Activated CD4-positive, alpha-beta memory T cell treated with anti-CD3 and anti-CD28 coated beads, Interleukin-2, amount 10 ng/mL, durations not matched to agents 7 days and 5 days (primary cell): ENCODE results near the gene NEK8. TPM values are rescaled to one million over a fixed set of nuclear protein-coding genes. Genes with fewer than 3 reads are reported as not detected.
"Not testable (repeated sequence)": the region's sequence is repeated elsewhere in the genome, so short reads cannot be mapped to it uniquely, and the experiment has no call there.

ENCODE experiments used
- CTCF ChIA-PET: fragments of 350-600 bp; sonication (Branson Sonifier 250); formaldehyde crosslinking; loops from one replicate; lab custom pipeline; 2021; ENCODE audit warnings: antibody characterized with exemption, inconsistent platforms; lab: Charles Lee
- POLR2A ChIA-PET: fragments of 350-600 bp; sonication (Branson Sonifier 250); formaldehyde crosslinking; loops from one replicate; lab custom pipeline; 2021; ENCODE audit warnings: antibody characterized with exemption; lab: Charles Lee
- DNase-seq: peaks from one replicate; pipeline ENCODE4 v3.0.0-alpha.2; 2020
- H3K27ac Mint-ChIP-seq: one replicate; pipeline ENCODE4 v1.8.0; 2021; ENCODE audit warnings: mild to moderate bottlenecking, mixed read lengths
- H3K27me3 Mint-ChIP-seq: one replicate; pipeline ENCODE4 v1.8.0; 2021; ENCODE audit warnings: mixed read lengths
- H3K36me3 Mint-ChIP-seq: one replicate; pipeline ENCODE4 v1.8.0; 2021; ENCODE audit warnings: low read depth, mixed read lengths
- H3K4me1 Mint-ChIP-seq: one replicate; pipeline ENCODE4 v1.8.0; 2021; ENCODE audit warnings: mixed read lengths
- H3K4me3 Mint-ChIP-seq: one replicate; pipeline ENCODE4 v1.8.0; 2021; ENCODE audit warnings: mild to moderate bottlenecking, mixed read lengths
- H3K9me3 Mint-ChIP-seq: one replicate; pipeline ENCODE4 v1.8.0; 2021; ENCODE audit warnings: mixed read lengths
- total RNA-seq, 2 experiments: library from RNA; stranded (reverse); gene quantifications; one replicate each; pipeline ENCODE4 v1.2.3, GENCODE V29; 2021

NEK8 gene
- total RNA-seq, 2 experiments from 2014 or later = 2.5 to 3.5 TPM

DNA sequence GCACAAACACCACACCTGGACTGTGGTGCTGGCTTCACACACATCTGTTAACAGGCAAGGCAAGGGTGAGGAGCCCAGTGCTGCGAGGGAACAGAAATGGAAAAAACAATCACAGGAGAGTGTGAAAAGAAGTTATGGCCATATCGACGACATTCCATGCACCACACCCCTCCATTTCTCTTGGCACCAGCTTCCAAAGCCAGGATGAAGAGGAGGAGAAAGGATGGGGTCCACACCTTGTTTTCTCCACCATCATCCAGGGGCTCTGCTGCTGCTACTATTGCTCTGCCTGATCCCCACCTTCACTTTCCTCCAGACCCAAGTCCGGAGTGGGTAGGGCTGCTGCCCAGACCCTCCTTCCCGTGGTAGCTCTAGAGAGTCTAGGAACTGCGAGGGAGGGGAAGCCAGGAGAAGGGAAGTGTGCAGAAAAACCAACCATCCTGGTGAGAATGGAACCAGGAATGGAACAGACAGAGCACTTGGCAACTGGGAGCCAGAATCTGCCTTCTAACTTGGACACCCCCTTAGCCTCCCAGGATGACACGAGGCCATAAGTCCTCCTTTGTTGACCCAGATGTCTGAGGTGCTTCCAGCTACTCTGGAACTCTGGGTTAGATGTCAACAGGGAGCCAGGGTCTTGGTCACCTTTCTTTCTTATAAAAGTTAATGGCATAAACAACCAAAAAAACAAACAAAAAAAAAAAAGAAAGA is 15.7 kb upstream of the NEK8 start:
- Mint-ChIP-seq H3K27me3 (peaks cover 21% of the 10 kb centered on the region), H3K27ac (peak overlapping the region; percentile 90), H3K36me3 (no peaks in the 10 kb centered on the region), H3K4me1 (peaks cover 22% of the 10 kb centered on the region), H3K9me3 (no peaks in the 10 kb centered on the region), H3K4me3 (peak overlapping the region; percentile 80)
- ChIA-PET CTCF (interaction anchor here (0.7 to 2.1 kb wide), 5 partner anchors 7 to 1392 kb away, joined by 3 to 16 read pairs (median 3); partner anchors contain the start of genes RPL23A, SDF2 and SUPT6H), POLR2A (interaction anchor here (0.7 to 5.2 kb wide), 11 partner anchors 8 to 238 kb away, joined by 3 to 86 read pairs (median 12); partner anchors contain the start of genes ALDOC, BLTP2, NEK8 and PHF12)
- no peak for DNase-seq

DNA sequence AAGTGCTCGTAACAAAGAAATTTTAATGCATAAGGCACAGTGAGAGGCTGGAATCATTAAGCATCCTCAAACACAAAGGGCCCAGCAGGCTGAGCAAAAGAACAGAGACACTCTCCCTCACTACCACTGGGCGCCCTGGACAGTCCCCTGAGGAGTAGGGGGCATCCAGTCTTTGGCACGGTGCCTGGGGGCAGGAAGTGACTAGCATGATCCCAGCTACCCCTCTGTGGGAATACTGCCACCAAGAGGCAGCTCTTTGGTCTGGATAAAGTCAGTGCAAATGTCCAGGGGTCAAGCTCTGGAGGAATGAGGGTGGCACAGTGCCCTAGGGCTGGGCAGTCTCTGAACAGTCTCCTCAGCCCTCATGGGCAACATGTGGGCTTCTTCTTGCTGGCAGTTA is 14.3 kb upstream of the NEK8 start:
- ChIA-PET CTCF (interaction anchor here (1.1 kb wide), 1 partner anchor 67 kb away, joined by 3 read pairs; no protein-coding TSS in a partner anchor), POLR2A (no interaction called here)
- Mint-ChIP-seq H3K4me3 (no peak overlapping the region), H3K4me1 (peaks cover 33% of the 10 kb centered on the region), H3K27me3 (peaks cover 28% of the 10 kb centered on the region), H3K9me3 (no peaks in the 10 kb centered on the region), H3K27ac (no peak overlapping the region), H3K36me3 (no peaks in the 10 kb centered on the region)
- no peak for DNase-seq

DNA sequence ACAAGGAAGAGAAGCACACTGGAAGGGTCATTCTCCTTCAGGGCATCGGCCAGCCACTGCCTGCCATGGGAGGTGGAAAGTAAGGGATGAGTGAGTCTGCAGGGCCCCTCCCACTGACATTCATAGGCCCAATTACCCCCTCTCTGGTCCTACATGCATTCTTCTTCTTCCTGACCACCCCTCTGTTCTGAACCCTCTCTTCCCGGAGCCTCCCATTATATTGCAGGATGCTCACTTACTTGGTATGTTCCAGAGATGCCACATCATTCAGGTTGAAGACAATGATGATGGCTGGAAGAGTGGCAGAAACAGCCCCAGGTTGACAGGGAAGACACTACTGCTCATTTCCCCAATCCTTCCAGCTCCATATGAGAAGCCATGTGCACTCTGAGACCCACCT is 13.4 kb upstream of the NEK8 start:
- Mint-ChIP-seq H3K27me3 (peaks cover 28% of the 10 kb centered on the region), H3K27ac (no peak overlapping the region), H3K9me3 (no peaks in the 10 kb centered on the region), H3K4me3 (no peak overlapping the region), H3K36me3 (peaks cover 5% of the 10 kb centered on the region), H3K4me1 (peaks cover 37% of the 10 kb centered on the region)
- ChIA-PET CTCF (interaction anchor here (1.1 to 2.3 kb wide), 2 partner anchors 12 to 68 kb away, joined by 3 to 15 read pairs; partner anchors contain the start of genes NEK8 and TLCD1), POLR2A (interaction anchor here (1.6 kb wide), 1 partner anchor 11 kb away, joined by 8 read pairs; the partner anchor contains the start of gene TLCD1)
- DNase-seq = no peak

DNA sequence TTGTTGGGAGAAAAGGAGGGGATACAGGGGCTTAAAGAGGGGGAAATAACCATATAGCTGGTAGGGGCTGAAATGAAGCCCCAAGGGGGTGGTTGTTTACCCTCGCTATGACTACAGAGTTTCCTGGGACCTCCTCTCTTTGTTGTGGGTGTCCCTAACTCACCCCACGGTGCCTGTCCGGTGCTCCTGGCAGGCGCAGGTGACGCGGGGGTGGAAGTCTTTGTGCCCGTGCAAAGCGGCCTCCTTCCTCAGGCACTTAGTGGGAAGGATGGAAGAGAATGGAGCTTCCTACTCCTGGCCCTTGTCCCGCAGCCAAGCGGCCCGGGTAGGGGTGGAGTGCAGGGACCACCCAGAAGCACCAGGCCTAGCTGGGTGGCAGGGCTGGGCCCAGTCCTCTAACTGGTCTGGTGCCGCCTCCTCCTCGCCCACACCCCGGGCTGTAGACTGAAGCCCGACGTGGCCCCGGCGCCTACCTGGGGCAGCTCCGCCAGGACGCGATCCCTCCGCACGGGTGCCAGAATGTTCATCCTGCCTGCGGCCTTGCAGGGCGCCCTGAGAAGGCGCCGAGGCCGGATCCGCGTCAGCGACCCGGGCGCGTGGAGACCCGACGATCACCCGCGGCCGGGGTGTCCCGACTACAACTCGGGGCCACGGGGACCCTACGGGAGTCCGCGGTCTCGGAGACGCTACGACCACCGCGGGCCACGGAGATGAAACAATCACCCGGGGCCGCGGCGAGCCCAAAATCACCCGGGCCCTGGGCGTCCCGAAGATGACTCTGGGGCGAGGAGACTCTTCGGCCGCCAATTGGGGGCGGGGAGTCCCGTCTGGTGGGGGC is 11.6 kb upstream of the NEK8 start:
- Mint-ChIP-seq H3K4me1 (peaks cover 40% of the 10 kb centered on the region), H3K4me3 (peak overlapping the region; percentile 21), H3K27me3 (peaks cover 28% of the 10 kb centered on the region), H3K27ac (no peak overlapping the region), H3K36me3 (peaks cover 23% of the 10 kb centered on the region), H3K9me3 (no peaks in the 10 kb centered on the region)
- ChIA-PET POLR2A (interaction anchor here (1.6 kb wide), 1 partner anchor 10 kb away, joined by 8 read pairs; the partner anchor contains the start of gene TLCD1), CTCF (interaction anchor here (2.3 kb wide), 1 partner anchor 10 kb away, joined by 15 read pairs; the partner anchor contains the start of genes NEK8 and TLCD1)
- DNase-seq = no peak

DNA sequence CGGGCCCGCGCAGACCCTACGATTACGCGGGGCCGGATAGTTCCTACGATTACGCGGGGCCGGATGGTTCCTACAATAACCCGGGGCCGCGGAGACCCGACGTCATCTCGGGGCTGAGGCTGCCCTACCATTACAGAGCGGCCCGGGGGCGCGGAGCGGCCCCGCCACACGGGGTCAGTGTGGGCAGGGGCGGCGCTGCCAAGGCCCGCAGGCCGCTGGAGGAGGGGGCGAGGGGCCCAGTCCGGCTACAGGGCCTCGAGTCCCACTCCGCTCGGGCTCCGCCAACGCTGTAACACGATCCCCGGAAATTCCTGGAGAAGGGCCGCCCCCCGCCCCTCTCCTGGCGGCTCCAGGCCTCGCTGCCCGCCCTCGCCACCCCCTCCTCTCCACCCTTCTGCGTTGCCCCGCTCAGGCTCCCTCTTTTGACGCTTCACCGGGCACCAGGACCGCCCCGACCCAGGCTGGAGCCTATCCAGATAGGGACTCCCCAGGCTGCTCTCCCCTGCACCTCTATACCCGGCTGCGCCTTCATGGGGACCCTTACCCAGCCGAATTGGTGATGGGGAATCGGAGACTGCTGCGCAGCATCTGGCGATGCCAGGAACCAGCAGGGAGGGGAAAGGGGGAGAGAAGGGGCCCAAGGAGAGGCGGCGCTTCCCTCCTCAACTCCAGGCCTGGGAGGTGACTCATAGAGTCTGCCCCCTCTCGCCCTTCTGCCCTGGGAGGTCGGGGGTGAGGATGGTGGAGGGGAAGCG is 10.8 kb upstream of the NEK8 start, which contains the start of gene RAB34:
Gene RAB34, minus strand, starts transcription at position 291 of the 755 bp plus-strand sequence. CDS start 602 bp downstream, outside the sequence.
- Mint-ChIP-seq H3K4me3 (peak within 1 kb of the TSS; percentile 44), H3K9me3 (no peaks in the 10 kb centered on the region), H3K36me3 (peaks cover 31% of the 10 kb centered on the region), H3K27ac (peak within 1 kb of the TSS; percentile 64), H3K4me1 (peaks cover 40% of the 10 kb centered on the region), H3K27me3 (peaks cover 25% of the 10 kb centered on the region)
- ChIA-PET POLR2A (no interaction called here), CTCF (interaction anchor here (2.3 kb wide), 1 partner anchor 9 kb away, joined by 15 read pairs; the partner anchor contains the start of genes NEK8 and TLCD1)
- peak; percentile 23 for DNase-seq

DNA sequence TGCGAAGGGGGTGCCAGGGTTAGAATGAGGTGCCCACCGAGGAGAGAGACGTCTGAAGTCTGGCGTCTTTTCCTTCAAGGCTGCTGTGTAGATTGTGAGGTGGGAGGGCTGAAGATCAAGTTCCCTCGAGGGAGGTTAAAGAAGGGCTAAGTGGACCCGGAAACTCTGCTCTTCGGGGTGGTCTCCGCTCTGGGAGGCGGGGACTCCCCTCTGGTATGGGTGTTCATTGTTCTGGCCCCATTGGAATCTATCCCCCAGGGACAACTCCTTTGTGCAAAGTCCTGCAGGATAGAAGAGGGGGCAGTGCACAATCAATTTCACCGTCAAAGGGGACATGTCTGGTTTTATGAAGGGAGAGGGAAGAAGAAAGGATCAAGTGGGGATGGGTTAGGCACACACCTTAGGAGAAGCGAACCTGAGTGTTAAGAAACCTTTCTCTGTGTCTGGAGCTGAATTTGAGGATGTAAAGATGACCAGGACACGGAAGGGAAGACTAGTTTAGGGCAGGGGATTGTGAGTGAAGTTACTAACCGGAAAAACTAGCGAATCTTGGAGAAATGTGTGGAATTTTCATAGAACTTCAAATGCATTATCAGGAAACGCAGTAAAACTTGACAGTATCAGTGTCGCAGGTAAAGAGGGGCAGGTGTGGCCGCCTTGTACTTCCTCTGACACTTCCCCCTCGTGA is 10.1 kb upstream of the NEK8 start:
- ChIA-PET CTCF (interaction anchor here (1.5 to 1.7 kb wide), 2 partner anchors 46 to 119 kb away, joined by 3 to 8 read pairs; no protein-coding TSS in a partner anchor), POLR2A (interaction anchor here (1.0 to 15.7 kb wide), 7 partner anchors 10 to 264 kb away, joined by 3 to 426 read pairs (median 31); partner anchors contain the start of genes BLTP2, NEK8, PHF12 and SDF2)
- Mint-ChIP-seq H3K36me3 (peaks cover 37% of the 10 kb centered on the region), H3K9me3 (no peaks in the 10 kb centered on the region), H3K4me3 (peak overlapping the region; percentile 44), H3K4me1 (peaks cover 43% of the 10 kb centered on the region), H3K27ac (peak overlapping the region; percentile 64), H3K27me3 (peaks cover 25% of the 10 kb centered on the region)
- DNase-seq = no peak

DNA sequence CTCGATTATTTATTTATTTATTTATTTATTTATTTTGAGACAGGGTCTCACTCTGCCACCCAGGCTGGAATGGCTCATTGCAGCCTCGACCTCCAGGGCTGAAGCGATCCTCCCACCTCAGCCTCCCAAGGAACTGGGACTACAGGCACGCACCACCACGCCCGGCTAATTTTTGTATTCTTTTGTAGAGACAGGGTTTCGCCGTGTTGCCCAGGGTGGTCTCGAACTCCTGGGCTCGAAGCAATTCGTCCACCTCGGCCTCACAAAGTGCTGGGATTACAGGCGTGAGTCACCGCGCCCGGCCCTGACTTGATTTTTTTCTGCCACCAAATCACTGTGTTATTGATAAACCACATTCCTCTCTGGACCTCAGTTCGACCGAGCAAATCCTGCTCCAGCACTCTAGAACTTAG is 9.6 kb upstream of the NEK8 start:
- DNase-seq = no peak
- H3K36me3 Mint-ChIP-seq = peaks cover 43% of the 10 kb centered on the region
- peak overlapping the region; percentile 97 for H3K27ac Mint-ChIP-seq
- peak overlapping the region; percentile 97 for H3K4me3 Mint-ChIP-seq
- H3K27me3 Mint-ChIP-seq = peaks cover 25% of the 10 kb centered on the region
- H3K9me3 Mint-ChIP-seq = no peaks in the 10 kb centered on the region
- H3K4me1 Mint-ChIP-seq = peaks cover 49% of the 10 kb centered on the region
- POLR2A ChIA-PET = interaction anchor here (0.6 to 15.7 kb wide), 20 partner anchors 8 to 264 kb away, joined by 3 to 426 read pairs (median 6); partner anchors contain the start of genes BLTP2, FAM222B, FLOT2 and NEK8
- CTCF ChIA-PET = interaction anchor here (0.6 to 2.4 kb wide), 21 partner anchors 7 to 398 kb away, joined by 3 to 20 read pairs (median 5); partner anchors contain the start of genes ALDOC, BLTP2, IFT20 and NEK8

DNA sequence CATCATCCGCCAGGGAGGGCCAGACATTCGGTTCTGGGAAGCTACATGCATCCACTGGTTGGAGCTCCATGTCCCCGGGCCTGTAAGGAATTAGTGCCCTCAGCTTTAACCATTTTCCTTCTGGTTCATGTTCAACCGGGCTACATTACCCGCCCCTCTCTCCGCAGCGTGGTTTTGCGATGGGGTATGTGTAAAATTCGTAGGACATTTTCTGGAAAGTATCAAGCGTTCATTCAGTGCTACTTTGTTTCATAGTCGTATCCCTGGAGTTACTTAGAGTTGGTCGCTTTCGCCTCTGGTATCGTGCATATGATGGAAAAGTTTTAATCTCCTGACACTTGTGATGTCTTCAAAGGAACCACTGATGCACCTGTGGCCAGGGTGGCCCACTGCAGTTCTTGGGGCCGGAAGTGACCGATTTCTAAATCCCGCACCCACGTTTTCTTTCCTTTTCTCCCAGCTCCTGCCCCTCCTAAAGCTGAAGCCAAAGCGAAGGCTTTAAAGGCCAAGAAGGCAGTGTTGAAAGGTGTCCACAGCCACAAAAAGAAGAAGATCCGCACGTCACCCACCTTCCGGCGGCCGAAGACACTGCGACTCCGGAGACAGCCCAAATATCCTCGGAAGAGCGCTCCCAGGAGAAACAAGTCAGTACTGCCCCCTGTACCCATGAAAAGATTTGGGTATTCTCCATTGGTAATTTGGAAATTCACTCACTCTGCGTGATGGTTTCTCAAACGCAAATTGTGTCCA is 8.2 kb upstream of the NEK8 start:
- H3K4me1 Mint-ChIP-seq = peaks cover 63% of the 10 kb centered on the region

DNA sequence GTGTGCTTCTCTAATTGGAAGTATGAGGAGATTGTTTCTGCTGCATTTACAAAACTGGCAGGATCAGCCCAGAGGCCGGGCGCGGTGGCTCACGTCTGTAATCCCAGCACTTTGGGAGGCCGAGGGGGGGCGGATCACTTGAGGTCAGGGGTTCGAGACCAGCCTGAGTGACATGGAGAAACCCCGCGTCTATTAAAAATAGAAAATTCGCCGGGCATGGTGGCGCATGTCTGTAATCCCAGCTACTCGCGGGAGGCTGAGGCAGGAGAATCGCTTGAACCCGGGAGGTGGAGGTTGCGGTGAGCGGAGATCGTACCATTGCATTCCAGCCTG is 7.6 kb upstream of the NEK8 start:
- H3K9me3 Mint-ChIP-seq, DNase-seq: not testable (repeated sequence)
- peaks cover 12% of the 10 kb centered on the region for H3K27me3 Mint-ChIP-seq
- H3K27ac Mint-ChIP-seq = peak overlapping the region; percentile 97
- H3K4me1 Mint-ChIP-seq = peaks cover 66% of the 10 kb centered on the region
- ChIA-PET CTCF (interaction anchor here (1.5 to 2.4 kb wide), 5 partner anchors 7 to 231 kb away, joined by 3 to 20 read pairs (median 16); partner anchors contain the start of genes NEK8, PHF12 and PROCA1), POLR2A (interaction anchor here (0.9 to 15.7 kb wide), 13 partner anchors 8 to 230 kb away, joined by 3 to 426 read pairs (median 14); partner anchors contain the start of genes BLTP2, FAM222B, FLOT2 and NEK8)
- peak overlapping the region; percentile 97 for H3K4me3 Mint-ChIP-seq
- peaks cover 59% of the 10 kb centered on the region for H3K36me3 Mint-ChIP-seq

More for the DNA sequence above, 8.2 kb upstream of the NEK8 start:
- ChIA-PET CTCF (interaction anchor here (0.6 to 2.4 kb wide), 17 partner anchors 8 to 914 kb away, joined by 3 to 20 read pairs (median 6); partner anchors contain the start of genes ALDOC, BLTP2, NEK8 and PHF12), POLR2A (interaction anchor here (0.8 to 15.7 kb wide), 23 partner anchors 8 to 897 kb away, joined by 3 to 426 read pairs (median 4); partner anchors contain the start of genes BLTP2, FAM222B, FLOT2 and NEK8)
- H3K9me3 Mint-ChIP-seq = no peaks in the 10 kb centered on the region
- H3K4me3 Mint-ChIP-seq = peak overlapping the region; percentile 97
- H3K36me3 Mint-ChIP-seq = peaks cover 57% of the 10 kb centered on the region
- peak; percentile 51 for DNase-seq
- peak overlapping the region; percentile 97 for H3K27ac Mint-ChIP-seq
- peaks cover 17% of the 10 kb centered on the region for H3K27me3 Mint-ChIP-seq

DNA sequence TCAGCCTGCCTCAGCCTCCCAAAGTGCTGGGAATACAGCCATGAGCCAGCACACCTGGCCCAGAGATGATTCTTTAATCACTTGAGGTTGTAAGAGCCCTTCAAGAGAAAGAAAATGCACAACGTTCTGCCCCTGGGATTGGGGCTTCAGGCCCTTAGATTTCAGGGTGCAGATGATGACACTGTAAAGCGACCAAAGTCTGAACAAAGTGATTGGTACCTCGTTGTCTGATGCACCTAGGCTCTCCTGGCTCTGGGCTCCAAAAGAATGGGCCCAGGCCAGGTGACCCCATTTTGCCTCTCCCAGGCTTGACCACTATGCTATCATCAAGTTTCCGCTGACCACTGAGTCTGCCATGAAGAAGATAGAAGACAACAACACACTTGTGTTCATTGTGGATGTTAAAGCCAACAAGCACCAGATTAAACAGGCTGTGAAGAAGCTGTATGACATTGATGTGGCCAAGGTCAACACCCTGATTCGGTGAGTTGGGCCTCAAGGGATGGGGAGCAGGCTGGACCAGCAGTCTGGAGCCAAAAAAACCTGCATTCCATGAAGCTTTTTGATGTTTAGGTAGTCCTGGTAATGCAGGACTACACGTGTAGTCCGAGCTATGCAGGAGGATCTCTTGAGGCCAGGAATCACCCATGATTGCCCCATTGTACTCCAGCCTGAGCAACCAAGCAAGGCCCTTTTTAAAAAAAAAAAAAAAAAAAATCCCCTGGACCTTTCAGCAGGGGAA is 6.0 kb upstream of the NEK8 start:
- H3K27ac Mint-ChIP-seq = peak overlapping the region; percentile 97
- no peak for DNase-seq
- peaks cover 59% of the 10 kb centered on the region for H3K36me3 Mint-ChIP-seq
- ChIA-PET CTCF (interaction anchor here (0.7 to 7.2 kb wide), 7 partner anchors 11 to 772 kb away, joined by 3 to 458 read pairs (median 4); partner anchors contain the start of genes PROCA1 and TRAF4), POLR2A (interaction anchor here (3.9 to 15.7 kb wide), 3 partner anchors 12 to 228 kb away, joined by 61 to 426 read pairs (median 86); partner anchors contain the start of genes PHF12, PROCA1 and TRAF4)
- H3K4me3 Mint-ChIP-seq = peak overlapping the region; percentile 97
- peaks cover 74% of the 10 kb centered on the region for H3K4me1 Mint-ChIP-seq
- H3K27me3 Mint-ChIP-seq = peaks cover 8% of the 10 kb centered on the region
- no peaks in the 10 kb centered on the region for H3K9me3 Mint-ChIP-seq
